ENCODE data around the gene ARID3A.

ARID3A gene

GRCh38 chr19:1007399-1008251 lies 81.8 kb downstream of the ARID3A start:
- H3K36me3 Mint-ChIP-seq (ENCODE audit: low read depth), result no peaks in the 10 kb centered on the region
- H3K4me1 Mint-ChIP-seq (ENCODE audit: low read depth), result no peaks in the 10 kb centered on the region
- peaks cover 2% of the 10 kb centered on the region for H3K27me3 Mint-ChIP-seq
- no peak overlapping the region for H3K4me3 Mint-ChIP-seq
- no peaks in the 10 kb centered on the region for H3K9me3 Mint-ChIP-seq
- no peak overlapping the region for H3K27ac Mint-ChIP-seq

- H3K36me3 Mint-ChIP-seq (ENCODE audit: low read depth), result no peaks in the 10 kb centered on the region
- no peaks in the 10 kb centered on the region for H3K4me1 Mint-ChIP-seq (ENCODE audit: low read depth)
- H3K9me3 Mint-ChIP-seq, result no peaks in the 10 kb centered on the region
- no peaks in the 10 kb centered on the region for H3K27me3 Mint-ChIP-seq
- H3K27ac Mint-ChIP-seq, result no peak overlapping the region
- H3K4me3 Mint-ChIP-seq, result no peak overlapping the region
Observed at GRCh38 chr19:1008268-1009040, 82.6 kb downstream of the ARID3A start.

- Mint-ChIP-seq H3K27ac (no peak overlapping the region), H3K36me3 (ENCODE audit: low read depth) (no peaks in the 10 kb centered on the region), H3K27me3 (no peaks in the 10 kb centered on the region), H3K9me3 (no peaks in the 10 kb centered on the region), H3K4me1 (ENCODE audit: low read depth) (no peaks in the 10 kb centered on the region), H3K4me3 (no peak overlapping the region)
Observed at GRCh38 chr19:1009041-1009980, 83.5 kb downstream of the ARID3A start.

- H3K9me3 Mint-ChIP-seq, result no peaks in the 10 kb centered on the region
- H3K4me1 Mint-ChIP-seq (ENCODE audit: low read depth), result no peaks in the 10 kb centered on the region
- H3K4me3 Mint-ChIP-seq, result no peak overlapping the region
- no peaks in the 10 kb centered on the region for H3K27me3 Mint-ChIP-seq
- H3K27ac Mint-ChIP-seq, result no peak overlapping the region
- H3K36me3 Mint-ChIP-seq (ENCODE audit: low read depth), result no peaks in the 10 kb centered on the region
Observed at GRCh38 chr19:1009981-1010538, 84.2 kb downstream of the ARID3A start.

- Mint-ChIP-seq H3K4me3 (no peak overlapping the region), H3K4me1 (ENCODE audit: low read depth) (peaks cover 2% of the 10 kb centered on the region), H3K9me3 (no peaks in the 10 kb centered on the region), H3K27ac (no peak overlapping the region), H3K27me3 (no peaks in the 10 kb centered on the region), H3K36me3 (ENCODE audit: low read depth) (no peaks in the 10 kb centered on the region)
Observed at GRCh38 chr19:1010586-1011510, 85.0 kb downstream of the ARID3A start.

- H3K27me3 Mint-ChIP-seq, result no peaks in the 10 kb centered on the region
- H3K9me3 Mint-ChIP-seq, result no peaks in the 10 kb centered on the region
- no peaks in the 10 kb centered on the region for H3K36me3 Mint-ChIP-seq (ENCODE audit: low read depth)
- no peak overlapping the region for H3K27ac Mint-ChIP-seq
- peaks cover 9% of the 10 kb centered on the region for H3K4me1 Mint-ChIP-seq (ENCODE audit: low read depth)
- H3K4me3 Mint-ChIP-seq, result no peak overlapping the region
Observed at GRCh38 chr19:1011831-1012333, 86.0 kb downstream of the ARID3A start.

- Mint-ChIP-seq H3K27ac (no peak overlapping the region), H3K36me3 (ENCODE audit: low read depth) (no peaks in the 10 kb centered on the region), H3K27me3 (no peaks in the 10 kb centered on the region), H3K4me3 (no peak overlapping the region), H3K4me1 (ENCODE audit: low read depth) (peaks cover 13% of the 10 kb centered on the region), H3K9me3 (no peaks in the 10 kb centered on the region)
Observed at GRCh38 chr19:1012334-1012733, 86.5 kb downstream of the ARID3A start.

- Mint-ChIP-seq H3K4me1 (ENCODE audit: low read depth) (peaks cover 21% of the 10 kb centered on the region), H3K27ac (no peak overlapping the region), H3K27me3 (no peaks in the 10 kb centered on the region), H3K36me3 (ENCODE audit: low read depth) (no peaks in the 10 kb centered on the region), H3K9me3 (no peaks in the 10 kb centered on the region), H3K4me3 (no peak overlapping the region)
Observed at GRCh38 chr19:1013218-1013617, 87.4 kb downstream of the ARID3A start.

- Mint-ChIP-seq H3K27me3 (no peaks in the 10 kb centered on the region), H3K4me3 (no peak overlapping the region), H3K9me3 (no peaks in the 10 kb centered on the region), H3K4me1 (ENCODE audit: low read depth) (peaks cover 32% of the 10 kb centered on the region), H3K27ac (no peak overlapping the region), H3K36me3 (ENCODE audit: low read depth) (no peaks in the 10 kb centered on the region)
Observed at GRCh38 chr19:1014161-1015060, 88.6 kb downstream of the ARID3A start.

GRCh38 chr19:1015061-1015781 lies 89.4 kb downstream of the ARID3A start:
- H3K4me1 Mint-ChIP-seq (ENCODE audit: low read depth), result peaks cover 32% of the 10 kb centered on the region
- H3K36me3 Mint-ChIP-seq (ENCODE audit: low read depth), result peaks cover 4% of the 10 kb centered on the region
- no peak overlapping the region for H3K27ac Mint-ChIP-seq
- H3K27me3 Mint-ChIP-seq, result no peaks in the 10 kb centered on the region
- H3K9me3 Mint-ChIP-seq, result no peaks in the 10 kb centered on the region
- no peak overlapping the region for H3K4me3 Mint-ChIP-seq

GRCh38 chr19:1015782-1016646 lies 90.2 kb downstream of the ARID3A start:
- H3K36me3 Mint-ChIP-seq (ENCODE audit: low read depth), result peaks cover 7% of the 10 kb centered on the region
- H3K4me3 Mint-ChIP-seq, result no peak overlapping the region
- H3K27ac Mint-ChIP-seq, result no peak overlapping the region
- H3K4me1 Mint-ChIP-seq (ENCODE audit: low read depth), result peaks cover 33% of the 10 kb centered on the region
- H3K9me3 Mint-ChIP-seq, result no peaks in the 10 kb centered on the region
- H3K27me3 Mint-ChIP-seq, result no peaks in the 10 kb centered on the region

Data from stimulated activated naive CD8-positive, alpha-beta T cell treated with anti-CD3 and anti-CD28 coated beads, Interleukin-15, Interleukin-2, amounts not matched to agents 100 ng/mL and 50 ng/mL, for 24 hours (primary cell).